HEK293 (cell line): ENCODE results near the gene EPHA6.

Source experiments
- ZFP41 ChIP-seq: fragments of 450-650 bp; formaldehyde crosslinking; IDR thresholded peaks from 2 replicates; pipeline ENCODE4 v1.5.1; 2016; ENCODE audit warnings: missing biosample characterization, missing genetic modification characterization, borderline replicate concordance
- ZNF366 ChIP-seq: fragments of 450-650 bp; formaldehyde crosslinking; conservative IDR thresholded peaks from 2 replicates; pipeline ENCODE4 v1.5.1; 2016; ENCODE audit warnings: missing biosample characterization, missing genetic modification characterization
- ZNF830 ChIP-seq: fragments of 450-650 bp; IDR thresholded peaks from 2 replicates; pipeline ENCODE4 v1.5.0; 2018; ENCODE audit warnings: missing biosample characterization, missing genetic modification characterization, low read depth, mild to moderate bottlenecking, moderate library complexity
- TF ChIP-seq, protein P1 (sequence below): fragments of 450-650 bp; formaldehyde crosslinking; IDR thresholded peaks from 2 replicates; pipeline ENCODE4 v1.5.1; 2016; ENCODE audit warnings: missing biosample characterization, missing genetic modification characterization
- TF ChIP-seq, protein P2 (sequence below): fragments of 450-650 bp; formaldehyde crosslinking; IDR thresholded peaks from 2 replicates; pipeline ENCODE4 v1.5.1; 2016; ENCODE audit warnings: missing biosample characterization, missing genetic modification characterization, borderline replicate concordance
- TF ChIP-seq, protein P3 (sequence below): fragments of 450-650 bp; formaldehyde crosslinking; IDR thresholded peaks from 2 replicates; pipeline ENCODE4 v1.5.1; 2016; ENCODE audit warnings: missing biosample characterization, missing genetic modification characterization

DNA sequence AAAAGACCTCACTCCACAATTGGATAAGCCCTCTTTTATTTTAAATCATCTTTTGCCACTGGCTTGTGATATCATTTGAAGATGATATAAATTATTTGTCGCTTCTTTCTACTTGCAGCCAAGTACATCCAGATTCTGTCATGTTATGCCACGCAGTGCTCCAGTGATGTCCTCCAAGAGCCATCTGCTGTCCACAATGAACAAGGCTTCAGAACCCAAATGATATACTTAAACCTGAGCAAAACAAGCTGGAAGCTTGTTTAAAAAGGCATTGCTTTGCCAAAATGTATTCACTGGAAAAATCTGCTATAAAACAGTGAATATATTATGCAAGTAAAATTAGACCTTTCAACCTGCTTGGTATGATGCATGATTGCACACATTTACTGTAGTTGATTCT is 891.4 kb downstream of the EPHA6 start:
- TF ChIP-seq ZNF830 (no peak), ZNF366 (tag by site-specific recombination) (no peak), ZFP41 (tag by site-specific recombination) (no peak)
- TF ChIP-seq, protein P1, sequence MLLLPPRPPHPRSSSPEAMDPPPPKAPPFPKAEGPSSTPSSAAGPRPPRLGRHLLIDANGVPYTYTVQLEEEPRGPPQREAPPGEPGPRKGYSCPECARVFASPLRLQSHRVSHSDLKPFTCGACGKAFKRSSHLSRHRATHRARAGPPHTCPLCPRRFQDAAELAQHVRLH = no peak
- TF ChIP-seq, protein P2, sequence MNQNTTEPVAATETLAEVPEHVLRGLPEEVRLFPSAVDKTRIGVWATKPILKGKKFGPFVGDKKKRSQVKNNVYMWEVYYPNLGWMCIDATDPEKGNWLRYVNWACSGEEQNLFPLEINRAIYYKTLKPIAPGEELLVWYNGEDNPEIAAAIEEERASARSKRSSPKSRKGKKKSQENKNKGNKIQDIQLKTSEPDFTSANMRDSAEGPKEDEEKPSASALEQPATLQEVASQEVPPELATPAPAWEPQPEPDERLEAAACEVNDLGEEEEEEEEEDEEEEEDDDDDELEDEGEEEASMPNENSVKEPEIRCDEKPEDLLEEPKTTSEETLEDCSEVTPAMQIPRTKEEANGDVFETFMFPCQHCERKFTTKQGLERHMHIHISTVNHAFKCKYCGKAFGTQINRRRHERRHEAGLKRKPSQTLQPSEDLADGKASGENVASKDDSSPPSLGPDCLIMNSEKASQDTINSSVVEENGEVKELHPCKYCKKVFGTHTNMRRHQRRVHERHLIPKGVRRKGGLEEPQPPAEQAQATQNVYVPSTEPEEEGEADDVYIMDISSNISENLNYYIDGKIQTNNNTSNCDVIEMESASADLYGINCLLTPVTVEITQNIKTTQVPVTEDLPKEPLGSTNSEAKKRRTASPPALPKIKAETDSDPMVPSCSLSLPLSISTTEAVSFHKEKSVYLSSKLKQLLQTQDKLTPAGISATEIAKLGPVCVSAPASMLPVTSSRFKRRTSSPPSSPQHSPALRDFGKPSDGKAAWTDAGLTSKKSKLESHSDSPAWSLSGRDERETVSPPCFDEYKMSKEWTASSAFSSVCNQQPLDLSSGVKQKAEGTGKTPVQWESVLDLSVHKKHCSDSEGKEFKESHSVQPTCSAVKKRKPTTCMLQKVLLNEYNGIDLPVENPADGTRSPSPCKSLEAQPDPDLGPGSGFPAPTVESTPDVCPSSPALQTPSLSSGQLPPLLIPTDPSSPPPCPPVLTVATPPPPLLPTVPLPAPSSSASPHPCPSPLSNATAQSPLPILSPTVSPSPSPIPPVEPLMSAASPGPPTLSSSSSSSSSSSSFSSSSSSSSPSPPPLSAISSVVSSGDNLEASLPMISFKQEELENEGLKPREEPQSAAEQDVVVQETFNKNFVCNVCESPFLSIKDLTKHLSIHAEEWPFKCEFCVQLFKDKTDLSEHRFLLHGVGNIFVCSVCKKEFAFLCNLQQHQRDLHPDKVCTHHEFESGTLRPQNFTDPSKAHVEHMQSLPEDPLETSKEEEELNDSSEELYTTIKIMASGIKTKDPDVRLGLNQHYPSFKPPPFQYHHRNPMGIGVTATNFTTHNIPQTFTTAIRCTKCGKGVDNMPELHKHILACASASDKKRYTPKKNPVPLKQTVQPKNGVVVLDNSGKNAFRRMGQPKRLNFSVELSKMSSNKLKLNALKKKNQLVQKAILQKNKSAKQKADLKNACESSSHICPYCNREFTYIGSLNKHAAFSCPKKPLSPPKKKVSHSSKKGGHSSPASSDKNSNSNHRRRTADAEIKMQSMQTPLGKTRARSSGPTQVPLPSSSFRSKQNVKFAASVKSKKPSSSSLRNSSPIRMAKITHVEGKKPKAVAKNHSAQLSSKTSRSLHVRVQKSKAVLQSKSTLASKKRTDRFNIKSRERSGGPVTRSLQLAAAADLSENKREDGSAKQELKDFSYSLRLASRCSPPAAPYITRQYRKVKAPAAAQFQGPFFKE (tag by site-specific recombination) = no peak
- TF ChIP-seq, protein P3, sequence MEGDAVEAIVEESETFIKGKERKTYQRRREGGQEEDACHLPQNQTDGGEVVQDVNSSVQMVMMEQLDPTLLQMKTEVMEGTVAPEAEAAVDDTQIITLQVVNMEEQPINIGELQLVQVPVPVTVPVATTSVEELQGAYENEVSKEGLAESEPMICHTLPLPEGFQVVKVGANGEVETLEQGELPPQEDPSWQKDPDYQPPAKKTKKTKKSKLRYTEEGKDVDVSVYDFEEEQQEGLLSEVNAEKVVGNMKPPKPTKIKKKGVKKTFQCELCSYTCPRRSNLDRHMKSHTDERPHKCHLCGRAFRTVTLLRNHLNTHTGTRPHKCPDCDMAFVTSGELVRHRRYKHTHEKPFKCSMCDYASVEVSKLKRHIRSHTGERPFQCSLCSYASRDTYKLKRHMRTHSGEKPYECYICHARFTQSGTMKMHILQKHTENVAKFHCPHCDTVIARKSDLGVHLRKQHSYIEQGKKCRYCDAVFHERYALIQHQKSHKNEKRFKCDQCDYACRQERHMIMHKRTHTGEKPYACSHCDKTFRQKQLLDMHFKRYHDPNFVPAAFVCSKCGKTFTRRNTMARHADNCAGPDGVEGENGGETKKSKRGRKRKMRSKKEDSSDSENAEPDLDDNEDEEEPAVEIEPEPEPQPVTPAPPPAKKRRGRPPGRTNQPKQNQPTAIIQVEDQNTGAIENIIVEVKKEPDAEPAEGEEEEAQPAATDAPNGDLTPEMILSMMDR (tag by site-specific recombination) = no peak
